Esophagus muscularis mucosa (tissue), 4 donors: Measurements from ENCODE around the gene FBXO24. TPM values are rescaled to one million over a fixed set of nuclear protein-coding genes. Genes with fewer than 3 reads are reported as not detected.

Source experiments
- DNase-seq: peaks from one replicate; pipeline ENCODE4 v3.0.0-alpha.2; 2017; ENCODE audit errors: extremely low spot score
- H3K27ac ChIP-seq, 4 donors: fragments of 200-600 bp; sonication (generic); replicated peaks in 1 of 4; 1 replicate in 3 of 4; 2 replicates in 1 of 4; pipeline ENCODE4 v1.5.1; 2016 to 2019; ENCODE audit warnings: mild to moderate bottlenecking in 1 of 4
- H3K27me3 ChIP-seq, 4 donors: fragments of 200-600 bp; sonication (generic); one replicate each; pipeline versions ENCODE4 v1.5.1 to v1.6.0; 2016 to 2019
- H3K36me3 ChIP-seq, 4 donors: fragments of 200-600 bp; sonication (generic); one replicate each; pipeline ENCODE4 v1.5.1; 2016 to 2019
- H3K4me1 ChIP-seq, 4 donors: fragments of 200-600 bp; sonication (generic); one replicate each; pipeline ENCODE4 v1.5.1; 2016 to 2019
- H3K4me3 ChIP-seq, 4 donors: fragments of 200-600 bp; sonication (generic); 1 replicate in 2 of 4; 2 replicates in 2 of 4; pipeline ENCODE4 v1.5.1; 2016 to 2019; ENCODE audit warnings: mild to moderate bottlenecking in 4 of 4, moderate library complexity in 1 of 4
- H3K9me3 ChIP-seq, 4 donors: fragments of 200-600 bp; sonication (generic); 1 replicate in 3 of 4; 2 replicates in 1 of 4; pipeline ENCODE4 v1.5.1; 2016 to 2019
- CTCF ChIP-seq, 3 experiments: fragments of 200-600 bp in 2 of 3; fragments of 450-650 bp in 1 of 3; sonication (generic) in 2 of 3; IDR thresholded peaks; one replicate each; pipeline ENCODE4 v1.5.1; 2017 to 2019; ENCODE audit warnings: antibody characterized with exemption in 3 of 3, mild to moderate bottlenecking in 2 of 3, moderate library complexity in 1 of 3
- EP300 ChIP-seq: sonication (generic); formaldehyde crosslinking; IDR thresholded peaks from one replicate; pipeline ENCODE4 v1.6.1; 2017; ENCODE audit warnings: antibody characterized with exemption
- POLR2A ChIP-seq: fragments of 450-650 bp; IDR thresholded peaks from one replicate; pipeline ENCODE4 v1.6.1; 2017; ENCODE audit warnings: antibody characterized with exemption, moderate library complexity, mild to moderate bottlenecking, low read depth
- POLR2AphosphoS5 ChIP-seq, 2 donors: sonication (generic); formaldehyde crosslinking; IDR thresholded peaks; one replicate each; pipeline ENCODE4 v1.6.1; 2017; ENCODE audit warnings: antibody characterized with exemption in 2 of 2
- WGBS: methylation state at CpG from one replicate; pipeline ENCODE4 v1.1.5; 2018; 5-methylcytosine and 5-hydroxymethylcytosine counted together
- intact Hi-C: fragments of 100-400 bp; cut with DNase I; formaldehyde crosslinking; loops from one replicate; pipeline ENCODE4 v1.15.1; 2023
- total RNA-seq, 4 donors: library from RNA; depleted of rRNA; stranded (reverse); fragments of >200 nt; gene quantifications; one replicate each; pipeline versions ENCODE4 v1.1.0 to v1.2.1, GENCODE V29; 2016

FBXO24 gene
- total RNA-seq, 4 donors from 2014 or later: 0.13 to 0.83 (median 0.48) TPM

GRCh38 chr7:100580466-100581283 is 5.5 kb upstream of the FBXO24 start:
- peaks cover 57 to 72% (median 70%) of the 10 kb centered on the region in 4 donors for H3K36me3 ChIP-seq
- H3K9me3 ChIP-seq: no peaks in the 10 kb centered on the region
- peaks cover 0 to 13% (median 0%) of the 10 kb centered on the region in 4 donors for H3K27me3 ChIP-seq
- intact Hi-C loops: no loop called here
- no peak overlapping the region for H3K27ac ChIP-seq
- peaks cover 30 to 44% (median 38%) of the 10 kb centered on the region in 4 donors for H3K4me1 ChIP-seq
- TF ChIP-seq CTCF (IDR thresholded peaks at IDR 0.05) (no peak), EP300 (no peak)
- WGBS: 82% methylated on average over 11 of the region's 11 CpGs
- H3K4me3 ChIP-seq: no peak overlapping the region
- no peak for DNase-seq

GRCh38 chr7:100582041-100582579 is 4.0 kb upstream of the FBXO24 start:
- Histone ChIP-seq H3K36me3 (peaks cover 43 to 58% (median 56%) of the 10 kb centered on the region in 4 donors), H3K27me3 (peaks cover 0 to 5% (median 0%) of the 10 kb centered on the region in 4 donors), H3K27ac (peak overlapping the region in 2 of 4 donors; percentile 89 to 95), H3K4me3 (no peak overlapping the region), H3K4me1 (peaks cover 34 to 49% (median 42%) of the 10 kb centered on the region in 4 donors), H3K9me3 (no peaks in the 10 kb centered on the region)
- 79% methylated on average over 8 of the region's 20 CpGs for WGBS
- DNase-seq: no peak
- intact Hi-C loops: no loop called here
- no peak for TF ChIP-seq EP300
- no peak for TF ChIP-seq POLR2AphosphoS5 (IDR thresholded peaks at IDR 0.05)
- no peak for TF ChIP-seq CTCF (IDR thresholded peaks at IDR 0.05)
- no peak for TF ChIP-seq POLR2A

GRCh38 chr7:100582650-100583049 is 3.5 kb upstream of the FBXO24 start:
- TF ChIP-seq CTCF (IDR thresholded peaks at IDR 0.05) (no peak), POLR2AphosphoS5 (IDR thresholded peaks at IDR 0.05) (no peak), POLR2A (no peak), EP300 (no peak)
- H3K9me3 ChIP-seq: no peaks in the 10 kb centered on the region
- DNase-seq: no peak
- H3K4me1 ChIP-seq: peaks cover 36 to 54% (median 46%) of the 10 kb centered on the region in 4 donors
- 74% methylated on average over 11 of the region's 11 CpGs for WGBS
- peak overlapping the region; percentile 89 to 96 (median 92) for H3K27ac ChIP-seq
- intact Hi-C loops: no loop called here
- H3K27me3 ChIP-seq: no peaks in the 10 kb centered on the region
- H3K36me3 ChIP-seq: peaks cover 37 to 52% (median 50%) of the 10 kb centered on the region in 4 donors
- peak overlapping the region in 3 of 4 donors; percentile 91 to 100 (median 96) for H3K4me3 ChIP-seq

DNA sequence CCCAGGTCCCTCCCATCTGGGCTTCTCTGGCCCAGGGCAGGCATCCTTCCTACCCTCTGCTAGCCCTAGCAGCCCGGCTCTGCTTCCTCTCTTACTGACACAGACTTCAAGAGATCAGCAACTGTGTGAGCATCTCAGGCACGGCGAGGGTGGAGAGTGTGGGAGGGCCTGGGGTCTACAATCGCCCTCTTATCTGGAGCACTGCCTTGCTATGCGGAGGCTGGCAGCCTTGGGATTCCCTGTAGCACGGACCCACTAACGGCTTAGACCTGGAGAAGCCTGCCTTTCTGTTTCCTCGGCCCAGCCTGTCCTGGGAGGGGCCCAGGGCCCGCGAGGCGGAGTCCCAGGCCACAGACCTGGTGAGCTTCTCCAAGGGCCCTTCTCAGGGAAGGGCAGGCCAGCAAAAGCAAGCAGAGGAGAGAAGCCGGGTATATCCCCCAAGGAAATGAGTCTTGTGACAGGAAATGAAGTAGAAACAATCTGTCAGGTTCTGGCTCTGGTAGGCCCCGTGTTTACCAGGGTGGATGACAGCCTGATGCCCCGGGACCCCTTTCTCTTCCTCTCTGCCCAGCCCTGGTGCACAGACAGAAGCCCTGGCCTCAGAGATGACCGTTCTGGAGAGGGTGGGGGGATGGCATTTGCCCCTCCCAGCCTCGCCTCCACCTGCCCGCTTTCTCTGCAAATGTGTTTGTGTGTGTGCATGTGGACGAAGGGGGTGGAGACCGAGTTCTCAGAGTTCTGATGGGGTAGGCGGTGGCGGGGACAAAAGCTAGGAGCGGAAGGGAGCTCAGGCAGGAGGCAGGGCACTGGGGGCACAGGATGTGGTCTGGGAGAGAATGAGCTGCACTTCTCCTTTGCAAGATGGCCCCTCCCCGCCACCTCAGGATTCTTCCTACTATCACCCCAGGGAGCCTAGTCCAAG is 2.7 kb upstream of the FBXO24 start:
- no peaks in the 10 kb centered on the region for H3K27me3 ChIP-seq
- peak overlapping the region; percentile 89 to 96 (median 92) for H3K27ac ChIP-seq
- intact Hi-C loops: no loop called here
- no peak for TF ChIP-seq EP300
- no peak for TF ChIP-seq POLR2A
- H3K9me3 ChIP-seq: no peaks in the 10 kb centered on the region
- peaks cover 31 to 45% (median 43%) of the 10 kb centered on the region in 4 donors for H3K36me3 ChIP-seq
- WGBS: 53% methylated on average over 20 of the region's 23 CpGs
- peaks cover 36 to 55% (median 46%) of the 10 kb centered on the region in 4 donors for H3K4me1 ChIP-seq
- peak; percentile 94 for DNase-seq
- H3K4me3 ChIP-seq: peak overlapping the region; percentile 87 to 100 (median 94)
